ENCODE data around the gene WDR20.
A peak's percentile ranks its signal among the peaks of the same experiment; 100 is the strongest.

The WDR20 gene

GRCh38 chr14:102232348-102232625, 92.6 kb downstream of the WDR20 start:
- Histone ChIP-seq H3K14ac (ENCODE audit: low read length in 2 of 2) (no peak overlapping the region), H2BK5ac (ENCODE audit: low read depth, low read length, poor library complexity, severe bottlenecking) (no peak overlapping the region), H2BK12ac (ENCODE audit: low read length in 2 of 2) (no peak overlapping the region)

GRCh38 chr14:102233081-102233480, 93.4 kb downstream of the WDR20 start:
- H3K23ac ChIP-seq (ENCODE audit: low read length in 2 of 2), result no peak overlapping the region
- no peak overlapping the region for H3K4ac ChIP-seq (ENCODE audit: low read depth in 1 of 2, low read length in 2 of 2)
- no peak overlapping the region for H2BK120ac ChIP-seq (ENCODE audit: low read depth, low read length)
- no peaks in the 10 kb centered on the region for H3K9me3 ChIP-seq (ENCODE audit: control insufficient read depth, low read length)
- no peak overlapping the region for H2BK12ac ChIP-seq (ENCODE audit: low read length in 2 of 2)
- H3K79me1 ChIP-seq (replicated peaks; ENCODE audit: low read length, poor library complexity, severe bottlenecking), result peaks cover 13% of the 10 kb centered on the region
- no peak overlapping the region for H3K4me3 ChIP-seq (ENCODE audit: insufficient read depth in 1 of 2, low read depth in 1 of 2, low read length in 2 of 2)
- no peak overlapping the region for H3K4me2 ChIP-seq (ENCODE audit: low read length, poor library complexity, severe bottlenecking)
- H2BK15ac ChIP-seq (ENCODE audit: low read depth, poor library complexity, severe bottlenecking), result no peak overlapping the region
- peaks cover 37 to 49% of the 10 kb centered on the region in 2 experiments for H3K36me3 ChIP-seq (ENCODE audit: control insufficient read depth in 1 of 2, insufficient read depth in 2 of 2, low read depth in 1 of 2, low read length in 2 of 2)
- H3K4me1 ChIP-seq (ENCODE audit: control insufficient read depth, insufficient read depth, low read depth, low read length), result no peaks in the 10 kb centered on the region
- H2AFZ ChIP-seq (ENCODE audit: low read depth, low read length), result no peak overlapping the region
- H4K91ac ChIP-seq (ENCODE audit: low read length), result no peak overlapping the region
- no peak overlapping the region for H3K14ac ChIP-seq (ENCODE audit: low read length in 2 of 2)
- no peak overlapping the region for H4K8ac ChIP-seq (ENCODE audit: low read length)
- H3K27ac ChIP-seq (ENCODE audit: low read length, poor library complexity, severe bottlenecking), result no peak overlapping the region
- H2AK5ac ChIP-seq (ENCODE audit: low read length, severe bottlenecking), result no peak overlapping the region
- no peak overlapping the region for H3K18ac ChIP-seq (ENCODE audit: low read depth in 1 of 2, low read length in 2 of 2)
- no peak overlapping the region for H3K9ac ChIP-seq (ENCODE audit: low read length)
- H3K27me3 ChIP-seq (ENCODE audit: control insufficient read depth in 1 of 2, insufficient read depth in 1 of 2, low read length in 2 of 2), result no peaks in the 10 kb centered on the region
- H2BK5ac ChIP-seq (ENCODE audit: low read depth, low read length, poor library complexity, severe bottlenecking), result no peak overlapping the region
- 86% methylated on average over 6 of the region's 6 CpGs for WGBS
- DNase-seq, result no peak

More at GRCh38 chr14:102232348-102232625, 92.6 kb downstream of the WDR20 start:
- H3K9me3 ChIP-seq (ENCODE audit: control insufficient read depth, low read length), result no peaks in the 10 kb centered on the region
- H4K91ac ChIP-seq (ENCODE audit: low read length), result no peak overlapping the region
- no peak overlapping the region for H3K18ac ChIP-seq (ENCODE audit: low read depth in 1 of 2, low read length in 2 of 2)
- H2BK15ac ChIP-seq (ENCODE audit: low read depth, poor library complexity, severe bottlenecking), result no peak overlapping the region
- H3K4ac ChIP-seq (ENCODE audit: low read depth in 1 of 2, low read length in 2 of 2), result no peak overlapping the region
- no peak overlapping the region for H3K4me3 ChIP-seq (ENCODE audit: insufficient read depth in 1 of 2, low read depth in 1 of 2, low read length in 2 of 2)
- no peak overlapping the region for H3K23ac ChIP-seq (ENCODE audit: low read length in 2 of 2)
- no peak overlapping the region for H3K27ac ChIP-seq (ENCODE audit: low read length, poor library complexity, severe bottlenecking)
- WGBS, result 97% methylated on average over 8 of the region's 9 CpGs
- no peak for DNase-seq
- H3K27me3 ChIP-seq (ENCODE audit: control insufficient read depth in 1 of 2, insufficient read depth in 1 of 2, low read length in 2 of 2), result no peaks in the 10 kb centered on the region
- no peak overlapping the region for H3K4me2 ChIP-seq (ENCODE audit: low read length, poor library complexity, severe bottlenecking)
- peaks cover 2% of the 10 kb centered on the region for H3K4me1 ChIP-seq (ENCODE audit: control insufficient read depth, insufficient read depth, low read depth, low read length)
- peaks cover 37 to 56% of the 10 kb centered on the region in 2 experiments for H3K36me3 ChIP-seq (ENCODE audit: control insufficient read depth in 1 of 2, insufficient read depth in 2 of 2, low read depth in 1 of 2, low read length in 2 of 2)
- H3K79me1 ChIP-seq (replicated peaks; ENCODE audit: low read length, poor library complexity, severe bottlenecking), result peaks cover 13% of the 10 kb centered on the region
- H2AFZ ChIP-seq (ENCODE audit: low read depth, low read length), result no peak overlapping the region
- H2BK120ac ChIP-seq (ENCODE audit: low read depth, low read length), result no peak overlapping the region
- no peak overlapping the region for H3K9ac ChIP-seq (ENCODE audit: low read length)
- H2AK5ac ChIP-seq (ENCODE audit: low read length, severe bottlenecking), result no peak overlapping the region
- no peak overlapping the region for H4K8ac ChIP-seq (ENCODE audit: low read length)

DNA sequence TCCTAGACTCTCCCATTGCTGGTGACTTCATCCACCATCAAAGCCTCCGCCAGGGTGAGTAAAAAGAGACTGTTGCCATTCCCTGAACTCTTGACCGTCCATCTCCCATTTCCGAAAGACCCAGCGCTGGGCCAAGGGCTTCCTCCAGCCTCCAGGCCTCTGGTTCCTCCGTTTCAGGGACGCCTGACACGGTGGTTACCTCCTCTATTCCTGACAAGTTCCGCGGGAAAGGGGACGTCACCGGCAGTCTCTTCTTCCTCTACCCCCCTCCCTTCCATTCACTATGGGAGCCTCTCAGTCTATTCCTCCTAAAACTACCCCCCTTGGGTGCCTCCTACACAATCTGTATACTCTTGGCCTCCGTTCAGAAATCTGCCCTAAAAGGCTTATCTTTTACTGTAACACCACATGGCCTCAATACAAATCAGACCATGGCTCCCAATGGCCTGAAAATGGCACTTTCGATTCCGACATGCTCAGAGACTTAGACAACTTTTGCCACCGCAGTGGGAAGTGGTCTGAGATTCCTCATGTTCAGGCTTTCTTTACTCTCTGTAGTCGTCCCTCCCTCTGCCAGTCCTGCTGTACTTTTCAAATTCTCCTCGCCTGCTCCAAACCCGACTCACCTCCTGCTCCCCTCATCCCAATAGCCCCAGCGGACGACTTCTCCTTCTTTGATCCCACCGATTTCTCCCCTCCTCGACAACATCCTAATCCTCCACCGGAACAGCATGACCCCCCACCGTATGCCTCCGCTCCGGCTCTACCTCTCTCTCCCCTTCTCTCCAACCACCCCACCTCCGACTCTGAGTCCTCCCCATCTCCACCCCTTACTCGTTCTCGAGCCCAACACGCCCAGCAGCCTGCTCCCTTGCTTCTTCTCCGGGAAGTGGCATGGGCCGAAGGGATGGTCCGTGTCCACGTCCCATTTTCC, 94.9 kb downstream of the WDR20 start:
- H3K4me2 ChIP-seq (ENCODE audit: low read length, poor library complexity, severe bottlenecking), result no peak overlapping the region
- H2BK12ac ChIP-seq (ENCODE audit: low read length in 2 of 2), result peak overlapping the region in 1 of 2 experiments; percentile 58
- peaks cover 32 to 37% of the 10 kb centered on the region in 2 experiments for H3K36me3 ChIP-seq (ENCODE audit: control insufficient read depth in 1 of 2, insufficient read depth in 2 of 2, low read depth in 1 of 2, low read length in 2 of 2)
- H2AK5ac ChIP-seq (ENCODE audit: low read length, severe bottlenecking), result peak overlapping the region; percentile 54
- H4K91ac ChIP-seq (ENCODE audit: low read length), result no peak overlapping the region
- H3K4ac ChIP-seq (ENCODE audit: low read depth in 1 of 2, low read length in 2 of 2), result no peak overlapping the region
- no peak for DNase-seq
- H2BK5ac ChIP-seq (ENCODE audit: low read depth, low read length, poor library complexity, severe bottlenecking), result no peak overlapping the region
- H3K27ac ChIP-seq (ENCODE audit: low read length, poor library complexity, severe bottlenecking), result no peak overlapping the region
- H3K4me1 ChIP-seq (ENCODE audit: control insufficient read depth, insufficient read depth, low read depth, low read length), result no peaks in the 10 kb centered on the region
- H2AFZ ChIP-seq (ENCODE audit: low read depth, low read length), result no peak overlapping the region
- H4K8ac ChIP-seq (ENCODE audit: low read length), result no peak overlapping the region
- peak overlapping the region in 1 of 2 experiments; percentile 73 for H3K4me3 ChIP-seq (ENCODE audit: insufficient read depth in 1 of 2, low read depth in 1 of 2, low read length in 2 of 2)
- no peak overlapping the region for H3K23ac ChIP-seq (ENCODE audit: low read length in 2 of 2)
- no peak overlapping the region for H2BK120ac ChIP-seq (ENCODE audit: low read depth, low read length)
- H3K9me3 ChIP-seq (ENCODE audit: control insufficient read depth, low read length), result no peaks in the 10 kb centered on the region
- WGBS, result 83% methylated on average over 34 of the region's 34 CpGs
- H3K18ac ChIP-seq (ENCODE audit: low read depth in 1 of 2, low read length in 2 of 2), result no peak overlapping the region
- H2BK15ac ChIP-seq (ENCODE audit: low read depth, poor library complexity, severe bottlenecking), result no peak overlapping the region
- peak overlapping the region; percentile 80 for H3K9ac ChIP-seq (ENCODE audit: low read length)
- H3K79me1 ChIP-seq (replicated peaks; ENCODE audit: low read length, poor library complexity, severe bottlenecking), result peaks cover 15% of the 10 kb centered on the region
- H3K14ac ChIP-seq (ENCODE audit: low read length in 2 of 2), result no peak overlapping the region
- H3K27me3 ChIP-seq (ENCODE audit: control insufficient read depth in 1 of 2, insufficient read depth in 1 of 2, low read length in 2 of 2), result no peaks in the 10 kb centered on the region

DNA sequence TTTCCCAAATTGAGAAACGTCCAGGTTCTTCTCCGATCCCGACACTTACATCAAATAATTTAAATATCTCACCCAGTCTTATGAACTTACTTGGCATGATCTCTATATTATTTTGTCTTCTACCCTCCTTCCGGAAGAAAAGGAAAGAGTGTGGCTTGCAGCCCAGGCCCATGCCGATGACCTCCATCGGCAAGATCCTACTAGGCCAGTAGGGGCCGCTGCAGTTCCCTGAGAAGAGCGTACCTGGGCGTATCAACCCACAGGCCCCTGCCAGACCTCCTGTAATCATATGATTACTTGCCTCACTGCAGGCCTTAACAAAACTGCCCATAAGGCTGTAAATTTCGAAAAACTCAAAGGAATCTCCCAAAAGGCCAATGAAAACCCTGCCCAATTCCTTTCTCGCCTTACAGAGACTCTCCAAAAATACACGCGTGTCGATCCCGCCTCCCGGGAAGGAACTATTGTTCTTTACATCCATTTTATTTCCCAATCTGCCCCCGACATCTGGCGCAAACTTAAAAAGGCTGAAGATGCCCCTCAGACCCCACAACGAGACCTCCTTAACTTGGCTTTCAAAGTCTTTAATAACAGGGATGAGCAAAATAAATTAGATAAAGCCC, 95.7 kb downstream of the WDR20 start:
- peak overlapping the region; percentile 80 for H3K9ac ChIP-seq (ENCODE audit: low read length)
- DNase-seq, result peak; percentile 73
- peak overlapping the region; percentile 80 for H2AK5ac ChIP-seq (ENCODE audit: low read length, severe bottlenecking)
- H3K27ac ChIP-seq (ENCODE audit: low read length, poor library complexity, severe bottlenecking), result no peak overlapping the region
- no peak overlapping the region for H3K4me2 ChIP-seq (ENCODE audit: low read length, poor library complexity, severe bottlenecking)
- no peak overlapping the region for H2BK12ac ChIP-seq (ENCODE audit: low read length in 2 of 2)
- H3K18ac ChIP-seq (ENCODE audit: low read depth in 1 of 2, low read length in 2 of 2), result no peak overlapping the region
- no peak overlapping the region for H2BK120ac ChIP-seq (ENCODE audit: low read depth, low read length)
- no peak overlapping the region for H4K91ac ChIP-seq (ENCODE audit: low read length)
- no peaks in the 10 kb centered on the region for H3K27me3 ChIP-seq (ENCODE audit: control insufficient read depth in 1 of 2, insufficient read depth in 1 of 2, low read length in 2 of 2)
- peak overlapping the region in 1 of 2 experiments; percentile 73 for H3K4me3 ChIP-seq (ENCODE audit: insufficient read depth in 1 of 2, low read depth in 1 of 2, low read length in 2 of 2)
- no peak overlapping the region for H3K23ac ChIP-seq (ENCODE audit: low read length in 2 of 2)
- H3K79me1 ChIP-seq (replicated peaks; ENCODE audit: low read length, poor library complexity, severe bottlenecking), result peaks cover 16% of the 10 kb centered on the region
- H2BK15ac ChIP-seq (ENCODE audit: low read depth, poor library complexity, severe bottlenecking), result no peak overlapping the region
- no peak overlapping the region for H4K8ac ChIP-seq (ENCODE audit: low read length)
- H2AFZ ChIP-seq (ENCODE audit: low read depth, low read length), result no peak overlapping the region
- H3K9me3 ChIP-seq (ENCODE audit: control insufficient read depth, low read length), result no peaks in the 10 kb centered on the region
- H3K4me1 ChIP-seq (ENCODE audit: control insufficient read depth, insufficient read depth, low read depth, low read length), result no peaks in the 10 kb centered on the region
- no peak overlapping the region for H3K14ac ChIP-seq (ENCODE audit: low read length in 2 of 2)
- H2BK5ac ChIP-seq (ENCODE audit: low read depth, low read length, poor library complexity, severe bottlenecking), result no peak overlapping the region
- no peak overlapping the region for H3K4ac ChIP-seq (ENCODE audit: low read depth in 1 of 2, low read length in 2 of 2)
- peaks cover 30% of the 10 kb centered on the region in 2 experiments for H3K36me3 ChIP-seq (ENCODE audit: control insufficient read depth in 1 of 2, insufficient read depth in 2 of 2, low read depth in 1 of 2, low read length in 2 of 2)
- WGBS, result 57% methylated on average over 19 of the region's 19 CpGs
